ENCODE data around the gene GIGYF1. TPM values are rescaled to one million over a fixed set of nuclear protein-coding genes. Genes with fewer than 3 reads are reported as not detected.
A peak's percentile ranks its signal among the peaks of the same experiment; 100 is the strongest.

Gene GIGYF1
- total RNA-seq, 4 donors from 2014 or later = 8.0 to 24.2 (median 13.8) TPM

DNA sequence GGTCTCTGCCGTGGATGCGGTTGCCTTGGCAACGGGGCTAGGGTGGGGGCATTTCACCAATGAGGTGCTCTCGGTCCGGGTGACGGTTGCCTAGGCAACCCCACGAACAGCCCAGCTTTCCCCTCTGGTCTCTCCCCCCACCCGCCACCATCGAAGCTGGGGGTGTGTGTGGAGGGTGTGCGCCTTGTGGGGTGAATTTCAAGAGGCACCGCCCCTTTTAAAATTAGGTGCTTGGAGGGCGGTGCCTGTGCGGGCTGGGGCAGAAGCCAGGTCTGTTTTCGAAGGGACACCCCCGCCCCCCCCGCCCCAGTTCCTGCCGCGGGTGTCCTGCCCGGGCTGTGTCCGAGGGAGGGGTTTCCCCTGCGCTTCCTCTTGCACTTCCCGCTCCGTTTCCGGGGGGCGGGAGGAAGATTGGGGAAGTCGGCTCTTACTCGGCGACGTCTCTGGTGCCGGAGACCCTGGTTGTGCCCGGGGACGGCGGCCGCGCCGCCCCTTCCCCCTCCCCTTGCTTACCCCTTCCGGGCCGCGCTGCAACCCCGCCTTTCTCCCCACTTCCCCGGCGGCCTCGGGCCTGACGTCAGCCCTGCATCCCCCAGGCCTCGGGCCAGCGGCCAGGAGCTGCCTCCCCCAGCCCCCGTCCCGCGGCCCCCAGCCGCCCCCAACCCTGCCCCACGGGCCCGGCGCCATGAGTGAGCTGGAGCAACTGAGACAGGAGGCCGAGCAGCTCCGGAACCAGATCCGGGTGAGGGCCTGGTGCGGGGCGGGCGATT, 18.3 kb downstream of the GIGYF1 start:
- TF ChIP-seq, protein P1, sequence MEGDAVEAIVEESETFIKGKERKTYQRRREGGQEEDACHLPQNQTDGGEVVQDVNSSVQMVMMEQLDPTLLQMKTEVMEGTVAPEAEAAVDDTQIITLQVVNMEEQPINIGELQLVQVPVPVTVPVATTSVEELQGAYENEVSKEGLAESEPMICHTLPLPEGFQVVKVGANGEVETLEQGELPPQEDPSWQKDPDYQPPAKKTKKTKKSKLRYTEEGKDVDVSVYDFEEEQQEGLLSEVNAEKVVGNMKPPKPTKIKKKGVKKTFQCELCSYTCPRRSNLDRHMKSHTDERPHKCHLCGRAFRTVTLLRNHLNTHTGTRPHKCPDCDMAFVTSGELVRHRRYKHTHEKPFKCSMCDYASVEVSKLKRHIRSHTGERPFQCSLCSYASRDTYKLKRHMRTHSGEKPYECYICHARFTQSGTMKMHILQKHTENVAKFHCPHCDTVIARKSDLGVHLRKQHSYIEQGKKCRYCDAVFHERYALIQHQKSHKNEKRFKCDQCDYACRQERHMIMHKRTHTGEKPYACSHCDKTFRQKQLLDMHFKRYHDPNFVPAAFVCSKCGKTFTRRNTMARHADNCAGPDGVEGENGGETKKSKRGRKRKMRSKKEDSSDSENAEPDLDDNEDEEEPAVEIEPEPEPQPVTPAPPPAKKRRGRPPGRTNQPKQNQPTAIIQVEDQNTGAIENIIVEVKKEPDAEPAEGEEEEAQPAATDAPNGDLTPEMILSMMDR (IDR thresholded peaks at IDR 0.05) = peak in 1 of 6 experiments; percentile 4
- peak in 2 of 4 donors; percentile 24 to 70 for TF ChIP-seq POLR2A (IDR thresholded peaks at IDR 0.05)
- Histone ChIP-seq H3K4me1 (peaks cover 25 to 63% (median 30%) of the 10 kb centered on the region in 3 donors), H3K9me3 (no peaks in the 10 kb centered on the region), H3K4me3 (peak overlapping the region; percentile 70 to 99 (median 98)), H3K27ac (peak overlapping the region; percentile 96 to 100 (median 99)), H3K36me3 (peaks cover 24 to 44% (median 33%) of the 10 kb centered on the region in 3 donors), H3K27me3 (no peaks in the 10 kb centered on the region)
- DNase-seq = peak; percentile 63
- 0 to 1% methylated on average over 8 to 19 of the region's 59 CpGs for WGBS, 2 donors
- intact Hi-C loops (cut with DNase I) = no loop called here

DNA sequence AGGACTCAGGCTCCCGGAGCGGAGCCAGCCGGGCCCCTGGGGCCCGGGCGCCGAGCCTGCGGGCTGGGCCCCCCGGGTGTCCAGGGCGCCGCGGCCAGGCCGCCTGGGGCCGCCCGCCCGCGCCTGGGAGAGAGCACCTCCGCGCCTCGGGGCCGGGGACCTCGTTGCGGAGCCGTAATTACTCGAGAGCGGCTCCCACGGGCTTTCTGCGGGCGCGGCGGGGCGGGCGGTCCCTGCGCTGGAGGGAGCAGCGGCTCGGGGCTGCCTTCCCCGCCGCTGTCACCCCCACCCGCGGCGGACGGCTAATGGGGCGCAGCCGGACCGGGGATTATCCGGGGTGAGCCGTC, 19.0 kb downstream of the GIGYF1 start:
- Histone ChIP-seq H3K27ac (peak overlapping the region; percentile 96 to 100 (median 99)), H3K27me3 (no peaks in the 10 kb centered on the region), H3K9me3 (no peaks in the 10 kb centered on the region), H3K4me3 (peak overlapping the region; percentile 70 to 99 (median 98)), H3K36me3 (peaks cover 24 to 40% (median 33%) of the 10 kb centered on the region in 3 donors), H3K4me1 (peaks cover 18 to 56% (median 23%) of the 10 kb centered on the region in 3 donors)
- DNase-seq = no peak
- no peak for TF ChIP-seq POLR2A (IDR thresholded peaks at IDR 0.05)
- TF ChIP-seq, protein P1 (IDR thresholded peaks at IDR 0.05) = no peak
- WGBS, 2 donors = no CpG with 5 or more reads among the region's 46 CpGs
- intact Hi-C loops (cut with DNase I) = no loop called here

DNA sequence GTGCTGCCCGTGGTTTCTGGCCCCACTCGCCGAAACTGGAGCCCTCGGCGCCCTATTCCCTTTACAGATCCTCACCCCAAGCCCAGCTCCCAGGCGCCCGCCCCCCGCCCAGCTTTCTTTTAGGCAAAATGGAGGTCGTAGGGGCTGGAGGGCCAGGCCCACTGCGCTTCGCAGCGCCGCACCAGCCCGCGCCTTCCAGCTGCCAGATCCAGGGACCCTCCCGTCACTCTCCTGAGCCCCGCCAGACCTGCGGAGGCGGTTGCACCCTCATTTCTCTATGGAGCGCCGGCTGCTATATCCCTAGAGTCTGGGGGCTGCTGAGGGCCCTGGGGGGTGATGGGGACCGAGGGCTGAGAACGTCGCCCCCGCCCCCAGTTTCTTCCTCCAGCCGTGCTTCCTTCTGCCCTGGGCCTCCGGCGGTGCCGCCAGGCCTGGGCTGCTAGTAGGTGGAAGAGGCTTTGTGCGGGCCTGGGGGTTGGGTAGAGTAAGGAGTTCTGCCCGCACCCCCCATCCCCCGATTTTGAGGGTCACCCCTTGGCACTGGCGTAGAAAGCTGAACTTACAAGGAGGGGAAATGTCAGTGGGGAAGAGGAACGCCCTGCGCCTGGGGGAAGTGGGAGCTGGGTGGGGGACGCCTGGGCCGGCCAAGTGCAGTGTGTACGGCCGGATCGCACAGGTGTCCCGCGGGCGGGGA, 19.5 kb downstream of the GIGYF1 start:
- WGBS, 2 donors = 0% methylated on average over 8 of the region's 43 CpGs; no CpG with 5 or more reads in 1 of the 2 donors
- Histone ChIP-seq H3K27ac (peak overlapping the region; percentile 96 to 100 (median 99)), H3K4me3 (peak overlapping the region; percentile 70 to 99 (median 98)), H3K9me3 (no peaks in the 10 kb centered on the region), H3K36me3 (peaks cover 24 to 35% (median 32%) of the 10 kb centered on the region in 3 donors), H3K4me1 (peaks cover 13 to 51% (median 18%) of the 10 kb centered on the region in 3 donors), H3K27me3 (no peaks in the 10 kb centered on the region)
- DNase-seq = no peak
- TF ChIP-seq, protein P1 (IDR thresholded peaks at IDR 0.05) = no peak
- no peak for TF ChIP-seq POLR2A (IDR thresholded peaks at IDR 0.05)
- intact Hi-C loops (cut with DNase I) = no loop called here

DNA sequence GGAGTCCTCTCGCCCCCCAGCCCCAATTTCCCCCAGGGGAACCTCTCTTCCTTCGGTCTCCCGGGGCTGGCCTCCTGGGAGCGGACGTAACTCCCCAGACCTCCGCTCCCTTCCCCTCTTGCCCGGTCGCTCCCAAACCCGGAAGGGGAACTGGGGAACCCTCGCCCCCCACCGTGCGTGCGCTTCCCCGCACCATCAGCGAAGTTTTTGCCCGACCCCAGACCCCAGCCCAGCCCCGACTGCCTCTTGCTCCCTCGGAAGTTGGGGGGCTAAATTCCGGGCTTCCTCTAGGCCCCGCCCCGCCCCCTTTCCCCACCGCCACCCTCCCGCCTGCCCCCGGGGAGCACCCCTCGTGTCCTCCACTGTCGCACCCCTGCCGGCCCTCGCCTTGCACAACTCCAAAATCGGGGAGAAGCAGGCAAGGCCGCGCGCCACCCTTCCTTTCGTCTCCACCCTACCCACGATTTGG, 20.1 kb downstream of the GIGYF1 start:
- Histone ChIP-seq H3K4me1 (peaks cover 9 to 45% (median 12%) of the 10 kb centered on the region in 3 donors), H3K9me3 (no peaks in the 10 kb centered on the region), H3K27ac (peak overlapping the region; percentile 96 to 100 (median 99)), H3K4me3 (peak overlapping the region; percentile 70 to 99 (median 98)), H3K36me3 (peaks cover 20 to 29% (median 26%) of the 10 kb centered on the region in 3 donors), H3K27me3 (no peaks in the 10 kb centered on the region)
- DNase-seq = no peak
- peak in 1 of 4 donors; percentile 3 for TF ChIP-seq POLR2A (IDR thresholded peaks at IDR 0.05)
- TF ChIP-seq, protein P1 (IDR thresholded peaks at IDR 0.05) = no peak
- WGBS, 2 donors = 0% methylated on average over 2 to 14 of the region's 34 CpGs
- intact Hi-C loops (cut with DNase I) = no loop called here

All from esophagus squamous epithelium (tissue), 5 donors.